ENCODE results near the gene LDLRAD3. TPM values are rescaled to one million over a fixed set of nuclear protein-coding genes. Genes with fewer than 3 reads are reported as not detected.

LDLRAD3 gene
- polyA plus RNA-seq, 3 donors = 7.3 to 14.1 (median 10.4) TPM

DNA sequence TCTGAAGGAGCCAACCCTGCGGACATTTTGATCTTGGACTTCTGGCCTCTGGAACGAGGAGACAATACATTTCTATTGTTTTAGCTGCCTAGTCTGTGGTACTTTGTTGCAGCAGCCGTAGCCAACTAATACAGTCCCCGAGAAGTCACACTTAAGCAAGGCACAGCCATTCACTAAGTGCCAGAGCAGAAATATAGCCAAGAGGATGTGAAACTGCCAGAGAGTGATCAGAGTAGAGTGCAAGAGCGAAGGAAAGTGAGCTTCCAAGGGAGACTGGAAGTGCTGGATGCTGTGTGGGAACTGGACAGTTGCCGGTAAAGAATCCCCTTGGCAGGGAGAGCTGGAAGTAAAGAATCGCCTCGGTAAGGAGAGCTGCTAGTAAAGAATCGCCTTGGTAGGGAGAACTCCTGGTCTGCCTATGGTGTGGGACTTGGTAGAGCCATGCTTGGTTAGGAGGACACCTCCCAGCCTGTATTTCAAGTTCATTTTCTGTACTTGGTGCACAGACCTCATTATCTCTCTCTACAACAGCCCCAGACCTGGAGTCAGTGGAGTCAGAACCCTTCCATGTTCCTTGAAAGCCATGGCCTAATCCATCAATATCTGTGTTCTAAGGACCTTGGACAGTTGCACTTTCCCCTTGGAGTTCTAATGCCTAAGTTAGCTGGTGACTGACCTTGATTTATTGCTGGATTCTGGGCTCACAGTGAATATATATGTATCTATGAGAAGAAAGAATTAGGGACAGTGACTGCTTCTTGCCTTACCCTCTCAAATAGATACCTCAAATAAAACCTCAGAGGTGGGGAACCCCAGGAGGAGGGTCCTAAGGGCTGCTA lies 162.1 kb downstream of the LDLRAD3 start:
- Histone ChIP-seq H3K9ac (ENCODE audit: insufficient read depth, low read length, poor library complexity, severe bottlenecking) (no peak overlapping the region), H3K27ac (ENCODE audit: low read depth in 1 of 2, low read length in 2 of 2) (no peak overlapping the region), H4K20me1 (ENCODE audit: insufficient read depth, low read length) (peaks cover 6% of the 10 kb centered on the region), H3K4me1 (ENCODE audit: control insufficient read depth in 1 of 2, insufficient read depth in 2 of 2, low read length in 2 of 2) (no peaks in the 10 kb centered on the region), H3K4me2 (replicated peaks; ENCODE audit: extremely low read depth, low read length, poor library complexity, severe bottlenecking) (no peak overlapping the region), H3K4me3 (replicated peaks in 1 of 3; ENCODE audit: low read depth in 2 of 3, low read length in 3 of 3) (no peak overlapping the region), H3K9me3 (replicated peaks in 1 of 2; ENCODE audit: control insufficient read depth in 1 of 2, insufficient read depth in 1 of 2, low read length in 2 of 2) (no peaks in the 10 kb centered on the region), H3K79me2 (ENCODE audit: insufficient read depth, low read length) (no peaks in the 10 kb centered on the region), H3K36me3 (replicated peaks in 1 of 2; ENCODE audit: control insufficient read depth in 1 of 2, insufficient read depth in 2 of 2, low read length in 2 of 2) (peaks cover 0 to 10% of the 10 kb centered on the region in 2 donors), H2AFZ (ENCODE audit: insufficient read depth, low read depth, low read length, poor library complexity, severe bottlenecking) (no peak overlapping the region), H3K27me3 (ENCODE audit: control insufficient read depth in 2 of 2, insufficient read depth in 2 of 2, low read length in 2 of 2) (no peaks in the 10 kb centered on the region)
- TF ChIP-seq, protein P1, sequence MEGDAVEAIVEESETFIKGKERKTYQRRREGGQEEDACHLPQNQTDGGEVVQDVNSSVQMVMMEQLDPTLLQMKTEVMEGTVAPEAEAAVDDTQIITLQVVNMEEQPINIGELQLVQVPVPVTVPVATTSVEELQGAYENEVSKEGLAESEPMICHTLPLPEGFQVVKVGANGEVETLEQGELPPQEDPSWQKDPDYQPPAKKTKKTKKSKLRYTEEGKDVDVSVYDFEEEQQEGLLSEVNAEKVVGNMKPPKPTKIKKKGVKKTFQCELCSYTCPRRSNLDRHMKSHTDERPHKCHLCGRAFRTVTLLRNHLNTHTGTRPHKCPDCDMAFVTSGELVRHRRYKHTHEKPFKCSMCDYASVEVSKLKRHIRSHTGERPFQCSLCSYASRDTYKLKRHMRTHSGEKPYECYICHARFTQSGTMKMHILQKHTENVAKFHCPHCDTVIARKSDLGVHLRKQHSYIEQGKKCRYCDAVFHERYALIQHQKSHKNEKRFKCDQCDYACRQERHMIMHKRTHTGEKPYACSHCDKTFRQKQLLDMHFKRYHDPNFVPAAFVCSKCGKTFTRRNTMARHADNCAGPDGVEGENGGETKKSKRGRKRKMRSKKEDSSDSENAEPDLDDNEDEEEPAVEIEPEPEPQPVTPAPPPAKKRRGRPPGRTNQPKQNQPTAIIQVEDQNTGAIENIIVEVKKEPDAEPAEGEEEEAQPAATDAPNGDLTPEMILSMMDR (IDR thresholded peaks at IDR 0.05) = no peak
- Mint-ChIP-seq H3K36me3 (peaks cover 31 to 37% of the 10 kb centered on the region in 2 donors), H3K9me3 (peaks cover 0 to 2% (median 0%) of the 10 kb centered on the region in 7 donors), H3K27me3 (ENCODE audit: low read depth in 3 of 3) (peaks cover 1 to 2% (median 2%) of the 10 kb centered on the region in 3 donors), H3K4me1 (peaks cover 2% of the 10 kb centered on the region), H3K4me3 (no peak overlapping the region), H3K27ac (no peak overlapping the region)
- no peak for DNase-seq
- intact Hi-C loops (cut with micrococcal nuclease) = loop anchor here in 1 of 2 donors (10.0 kb wide), 1 partner anchor 139 kb away; no protein-coding TSS in a partner anchor
- 81% methylated on average over 4 of the region's 9 CpGs for WGBS (ENCODE audit: insufficient coverage)

DNA sequence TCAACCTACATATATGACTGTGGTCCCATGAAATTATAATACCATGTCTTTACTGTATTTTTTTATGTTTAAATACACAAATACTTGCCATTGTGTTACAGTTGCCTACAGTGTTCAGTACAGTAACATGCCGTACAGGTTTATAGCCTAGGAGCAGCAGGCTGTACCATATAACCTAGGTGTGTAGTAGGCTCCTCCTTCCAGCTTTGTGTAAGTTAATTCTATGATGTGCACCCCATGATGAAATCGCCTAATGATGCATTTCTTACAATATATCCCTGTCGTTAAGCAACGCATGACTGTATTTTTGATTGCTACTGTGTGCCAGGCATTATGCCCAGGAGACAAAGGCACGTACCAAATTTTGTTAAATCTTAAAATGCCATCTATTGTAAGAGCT lies 163.7 kb downstream of the LDLRAD3 start:
- Histone ChIP-seq H4K20me1 (ENCODE audit: insufficient read depth, low read length) (peaks cover 6% of the 10 kb centered on the region), H3K27me3 (ENCODE audit: control insufficient read depth in 2 of 2, insufficient read depth in 2 of 2, low read length in 2 of 2) (no peaks in the 10 kb centered on the region), H3K4me2 (replicated peaks; ENCODE audit: extremely low read depth, low read length, poor library complexity, severe bottlenecking) (no peak overlapping the region), H2AFZ (ENCODE audit: insufficient read depth, low read depth, low read length, poor library complexity, severe bottlenecking) (no peak overlapping the region), H3K9me3 (replicated peaks in 1 of 2; ENCODE audit: control insufficient read depth in 1 of 2, insufficient read depth in 1 of 2, low read length in 2 of 2) (no peaks in the 10 kb centered on the region), H3K27ac (ENCODE audit: low read depth in 1 of 2, low read length in 2 of 2) (no peak overlapping the region), H3K4me1 (ENCODE audit: control insufficient read depth in 1 of 2, insufficient read depth in 2 of 2, low read length in 2 of 2) (no peaks in the 10 kb centered on the region), H3K4me3 (replicated peaks in 1 of 3; ENCODE audit: low read depth in 2 of 3, low read length in 3 of 3) (no peak overlapping the region), H3K9ac (ENCODE audit: insufficient read depth, low read length, poor library complexity, severe bottlenecking) (no peak overlapping the region), H3K79me2 (ENCODE audit: insufficient read depth, low read length) (no peaks in the 10 kb centered on the region), H3K36me3 (replicated peaks in 1 of 2; ENCODE audit: control insufficient read depth in 1 of 2, insufficient read depth in 2 of 2, low read length in 2 of 2) (peaks cover 0 to 8% of the 10 kb centered on the region in 2 donors)
- no CpG with 5 or more reads among the region's 5 CpGs for WGBS (ENCODE audit: insufficient coverage)
- H3K4me1 Mint-ChIP-seq = peaks cover 2% of the 10 kb centered on the region
- H3K9me3 Mint-ChIP-seq = peaks cover 0 to 3% (median under 1%) of the 10 kb centered on the region in 7 donors
- no peak overlapping the region for H3K27ac Mint-ChIP-seq
- H3K4me3 Mint-ChIP-seq = no peak overlapping the region
- intact Hi-C loops (cut with micrococcal nuclease) = loop anchor here in 1 of 2 donors (10.0 kb wide), 1 partner anchor 137 kb away; no protein-coding TSS in a partner anchor
- no peak for DNase-seq
- peaks cover 1 to 3% (median 2%) of the 10 kb centered on the region in 3 donors for H3K27me3 Mint-ChIP-seq (ENCODE audit: low read depth in 3 of 3)
- TF ChIP-seq, protein P1 (IDR thresholded peaks at IDR 0.05) = no peak
- peaks cover 31 to 37% of the 10 kb centered on the region in 2 donors for H3K36me3 Mint-ChIP-seq
